GM21367 (cell line): ENCODE measurements around the gene ZNF557.

Experiments
- ATAC-seq: cut with Tn5 transposase; IDR thresholded peaks from one replicate; pipeline ENCODE4 v1.9.1; 2021; ENCODE audit not compliant: unreplicated experiment

The ZNF557 gene

GRCh38 chr19:7074705-7075282 is 5.3 kb downstream of the ZNF557 start:
- ATAC-seq, result no peak

- ATAC-seq, result no peak
Measured at GRCh38 chr19:7076151-7076550, 6.6 kb downstream of the ZNF557 start.

GRCh38 chr19:7078008-7078407 is 8.5 kb downstream of the ZNF557 start:
- ATAC-seq, result no peak

GRCh38 chr19:7083076-7083956 is 13.8 kb downstream of the ZNF557 start:
- ATAC-seq, result no peak

- ATAC-seq, result no peak
Measured at GRCh38 chr19:7088999-7089398, 19.5 kb downstream of the ZNF557 start.

GRCh38 chr19:7098096-7098495 is 28.6 kb downstream of the ZNF557 start:
- no peak for ATAC-seq

- ATAC-seq, result peak; percentile 72
Measured at GRCh38 chr19:7098701-7099596, 29.4 kb downstream of the ZNF557 start.

GRCh38 chr19:7099597-7099921 is 30.1 kb downstream of the ZNF557 start:
- no peak for ATAC-seq

GRCh38 chr19:7101498-7102253 is 32.2 kb downstream of the ZNF557 start:
- no peak for ATAC-seq

GRCh38 chr19:7104747-7105447 is 35.4 kb downstream of the ZNF557 start:
- ATAC-seq, result no peak

- ATAC-seq, result no peak
Measured at GRCh38 chr19:7106711-7107657, 37.5 kb downstream of the ZNF557 start.

- ATAC-seq, result no peak
Measured at GRCh38 chr19:7109678-7110289, 40.3 kb downstream of the ZNF557 start.

- ATAC-seq, result no peak
Measured at GRCh38 chr19:7112675-7113074, 43.2 kb downstream of the ZNF557 start.

- ATAC-seq, result no peak
Measured at GRCh38 chr19:7113233-7113632, 43.7 kb downstream of the ZNF557 start.

- no peak for ATAC-seq
Measured at GRCh38 chr19:7115721-7116120, 46.2 kb downstream of the ZNF557 start.

GRCh38 chr19:7117248-7117647 is 47.7 kb downstream of the ZNF557 start:
- no peak for ATAC-seq

- ATAC-seq, result no peak
Measured at GRCh38 chr19:7119582-7119981, 50.1 kb downstream of the ZNF557 start.

- ATAC-seq, result no peak
Measured at GRCh38 chr19:7120499-7120898, 51.0 kb downstream of the ZNF557 start.

- ATAC-seq, result no peak
Measured at GRCh38 chr19:7122701-7123100, 53.2 kb downstream of the ZNF557 start.
